DND-41 (cell line): ENCODE results near the gene RIBC1.
"Not testable (repeated sequence)": the region's sequence is repeated elsewhere in the genome, so short reads cannot be mapped to it uniquely, and the experiment has no call there.

Experiments used
- ATAC-seq: fragments of 200-7000 bp; cut with Tn5 transposase; 3 replicates; pipeline ENCODE4 v1.9.1; 2021; ENCODE audit warnings: low read depth; ENCODE audit not compliant: insufficient read depth
- DNase-seq: peaks from one replicate; pipeline ENCODE4 v3.0.0-alpha.2; 2020
- H2AFZ ChIP-seq: 2 replicates; pipeline ENCODE4 v1.6.0; 2012; ENCODE audit warnings: low read depth, low read length
- H3K27ac ChIP-seq: 2 replicates; pipeline ENCODE4 v1.5.1; 2012; ENCODE audit warnings: low read length, inconsistent platforms
- H3K27me3 ChIP-seq: fragments of 200-600 bp; sonication (generic); 2 replicates; pipeline ENCODE4 v1.6.0; 2012; ENCODE audit warnings: low read length, mild to moderate bottlenecking, inconsistent platforms; ENCODE audit not compliant: insufficient read depth, poor library complexity
- H3K36me3 ChIP-seq: 2 replicates; pipeline ENCODE4 v1.5.1; 2012; ENCODE audit warnings: low read length, inconsistent platforms; ENCODE audit not compliant: insufficient read depth
- H3K4me1 ChIP-seq: 2 replicates; pipeline ENCODE4 v1.5.1; 2012; ENCODE audit warnings: mild to moderate bottlenecking, low read length; ENCODE audit not compliant: insufficient read depth
- H3K4me2 ChIP-seq: 2 replicates; pipeline ENCODE4 v1.6.0; 2012; ENCODE audit warnings: mild to moderate bottlenecking, moderate library complexity, low read length, inconsistent platforms; ENCODE audit not compliant: insufficient read depth
- H3K4me3 ChIP-seq, 2 experiments: fragments of 200-600 bp in 1 of 2; shearing (Covaris generic) in 1 of 2; 2 replicates each; pipeline ENCODE4 v1.5.1; 2012 to 2016; ENCODE audit warnings: inconsistent platforms in 2 of 2, low read length in 2 of 2, mild to moderate bottlenecking in 2 of 2, low read depth in 1 of 2, moderate library complexity in 1 of 2
- H3K79me2 ChIP-seq: 2 replicates; pipeline ENCODE4 v1.6.0; 2012; ENCODE audit warnings: low read length, inconsistent platforms; ENCODE audit not compliant: insufficient read depth
- H3K9ac ChIP-seq: 2 replicates; pipeline ENCODE4 v1.6.0; 2012; ENCODE audit warnings: low read depth, mild to moderate bottlenecking, inconsistent platforms, low read length, moderate library complexity
- H3K9me3 ChIP-seq: 2 replicates; pipeline ENCODE4 v1.5.1; 2012; ENCODE audit warnings: low read length, moderate library complexity, mild to moderate bottlenecking, inconsistent platforms; ENCODE audit not compliant: insufficient read depth, severe bottlenecking
- H4K20me1 ChIP-seq: 2 replicates; pipeline ENCODE4 v1.6.0; 2012; ENCODE audit warnings: low read length; ENCODE audit not compliant: insufficient read depth
- EZH2 ChIP-seq: IDR thresholded peaks from 3 replicates; pipeline ENCODE4 v1.6.1; 2012; ENCODE audit warnings: borderline replicate concordance, low read depth, mild to moderate bottlenecking, moderate library complexity, low read length, inconsistent platforms; ENCODE audit not compliant: severe bottlenecking
- TF ChIP-seq, protein P1 (sequence below): IDR thresholded peaks from 2 replicates; pipeline ENCODE4 v1.5.1; 2012; ENCODE audit warnings: borderline replicate concordance, low read length, moderate library complexity, mild to moderate bottlenecking; ENCODE audit not compliant: poor library complexity, severe bottlenecking; ENCODE audit errors: extremely low read depth

RIBC1 gene

DNA sequence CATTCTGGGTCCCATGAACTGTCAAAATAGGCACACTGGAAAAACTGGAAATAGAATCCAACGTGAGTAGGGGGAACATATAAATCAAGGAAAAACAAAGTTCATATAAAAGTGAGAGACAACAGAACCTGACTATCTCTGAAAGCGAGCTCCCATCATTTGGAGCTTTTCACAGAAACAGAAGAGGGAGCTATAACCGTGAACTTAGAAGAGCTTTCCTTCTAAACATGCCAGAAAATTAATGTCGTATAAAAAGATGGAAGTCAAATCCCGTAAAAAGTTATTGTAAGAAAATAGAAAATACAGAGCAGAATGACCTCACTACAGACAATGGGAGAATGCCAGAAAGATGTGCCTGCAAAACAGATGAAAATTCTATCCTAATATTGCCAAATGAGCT is 35.4 kb downstream of the RIBC1 start:
- Histone ChIP-seq H3K9ac (no peak overlapping the region), H3K27ac (no peak overlapping the region), H4K20me1 (no peaks in the 10 kb centered on the region), H3K4me2 (no peak overlapping the region), H3K4me3 (no peak overlapping the region), H3K4me1 (no peaks in the 10 kb centered on the region), H3K27me3 (no peaks in the 10 kb centered on the region), H3K79me2 (no peaks in the 10 kb centered on the region), H3K9me3 (no peaks in the 10 kb centered on the region), H3K36me3 (no peaks in the 10 kb centered on the region), H2AFZ (no peak overlapping the region)
- ATAC-seq (no peak), DNase-seq (no peak)
- TF ChIP-seq, protein P1, sequence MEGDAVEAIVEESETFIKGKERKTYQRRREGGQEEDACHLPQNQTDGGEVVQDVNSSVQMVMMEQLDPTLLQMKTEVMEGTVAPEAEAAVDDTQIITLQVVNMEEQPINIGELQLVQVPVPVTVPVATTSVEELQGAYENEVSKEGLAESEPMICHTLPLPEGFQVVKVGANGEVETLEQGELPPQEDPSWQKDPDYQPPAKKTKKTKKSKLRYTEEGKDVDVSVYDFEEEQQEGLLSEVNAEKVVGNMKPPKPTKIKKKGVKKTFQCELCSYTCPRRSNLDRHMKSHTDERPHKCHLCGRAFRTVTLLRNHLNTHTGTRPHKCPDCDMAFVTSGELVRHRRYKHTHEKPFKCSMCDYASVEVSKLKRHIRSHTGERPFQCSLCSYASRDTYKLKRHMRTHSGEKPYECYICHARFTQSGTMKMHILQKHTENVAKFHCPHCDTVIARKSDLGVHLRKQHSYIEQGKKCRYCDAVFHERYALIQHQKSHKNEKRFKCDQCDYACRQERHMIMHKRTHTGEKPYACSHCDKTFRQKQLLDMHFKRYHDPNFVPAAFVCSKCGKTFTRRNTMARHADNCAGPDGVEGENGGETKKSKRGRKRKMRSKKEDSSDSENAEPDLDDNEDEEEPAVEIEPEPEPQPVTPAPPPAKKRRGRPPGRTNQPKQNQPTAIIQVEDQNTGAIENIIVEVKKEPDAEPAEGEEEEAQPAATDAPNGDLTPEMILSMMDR = no peak
- TF ChIP-seq EZH2 = no peak

DNA sequence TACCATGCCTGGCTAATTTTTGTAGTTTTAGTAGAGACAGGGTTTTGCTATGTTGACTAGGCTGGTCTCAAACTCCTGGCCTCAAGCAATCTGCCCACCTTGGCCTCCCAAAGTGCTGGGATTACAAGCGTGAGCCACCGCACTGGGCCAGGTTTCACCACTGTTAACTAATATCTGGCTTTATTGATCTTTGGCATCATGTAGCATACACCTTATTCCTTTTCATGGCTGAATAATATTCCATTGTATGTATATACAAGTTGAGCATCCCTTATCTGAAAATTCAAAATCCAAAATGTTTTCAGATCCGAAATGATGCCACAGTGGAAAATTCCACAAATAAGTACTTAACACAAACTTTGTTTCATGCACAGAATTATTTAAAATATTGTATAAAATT is 46.0 kb downstream of the RIBC1 start:
- not testable (repeated sequence) for H3K4me3 ChIP-seq, H3K9me3 ChIP-seq, H3K27ac ChIP-seq, H3K9ac ChIP-seq, H2AFZ ChIP-seq, H3K4me1 ChIP-seq, H3K4me2 ChIP-seq, DNase-seq, ATAC-seq, H4K20me1 ChIP-seq, H3K36me3 ChIP-seq, H3K27me3 ChIP-seq, H3K79me2 ChIP-seq

DNA sequence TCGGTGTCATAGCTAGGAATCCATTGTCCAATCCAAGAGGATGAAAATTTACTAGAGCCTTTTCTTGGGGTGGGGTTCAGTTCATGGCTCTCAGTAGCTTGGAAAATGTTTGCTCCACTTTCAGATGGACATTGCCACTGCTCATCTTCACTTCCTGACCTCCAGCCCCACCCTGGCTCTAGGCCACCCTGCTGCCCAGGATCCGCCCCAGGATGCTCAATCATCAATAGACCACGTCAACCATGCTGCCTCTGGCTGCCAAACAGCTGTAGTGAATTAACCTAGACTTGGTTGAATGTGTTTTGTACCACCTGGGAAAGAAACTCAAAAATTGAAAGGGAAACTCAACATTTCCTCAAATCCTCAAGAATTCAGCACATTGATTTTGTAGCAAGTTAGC is 48.7 kb downstream of the RIBC1 start:
- Histone ChIP-seq H2AFZ (no peak overlapping the region), H3K4me1 (no peaks in the 10 kb centered on the region), H3K27me3 (no peaks in the 10 kb centered on the region), H3K9me3 (no peaks in the 10 kb centered on the region), H3K4me3 (no peak overlapping the region), H3K79me2 (no peaks in the 10 kb centered on the region), H4K20me1 (no peaks in the 10 kb centered on the region), H3K9ac (no peak overlapping the region), H3K27ac (no peak overlapping the region), H3K4me2 (no peak overlapping the region), H3K36me3 (no peaks in the 10 kb centered on the region)
- TF ChIP-seq EZH2 = no peak
- TF ChIP-seq, protein P1 = no peak
- ATAC-seq (no peak), DNase-seq (no peak)

DNA sequence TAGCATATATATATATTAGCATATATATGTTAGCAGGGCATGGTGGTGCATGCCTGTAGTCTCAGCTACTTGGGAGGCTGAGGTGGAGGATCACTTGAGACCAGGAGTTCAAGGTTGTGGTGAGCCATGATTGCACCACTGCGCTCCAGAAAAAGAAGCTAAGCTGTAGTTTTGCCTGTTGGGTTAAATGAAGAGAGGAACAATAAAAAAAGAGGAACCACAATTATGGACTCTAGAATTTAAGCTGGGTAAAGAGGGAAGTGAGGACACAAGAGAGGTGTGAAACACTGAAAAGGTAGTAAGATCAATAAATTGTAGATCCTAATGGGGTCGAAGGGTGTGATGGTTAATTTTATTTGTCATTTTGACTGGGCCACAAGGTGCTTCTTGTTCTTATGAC is 52.0 kb downstream of the RIBC1 start:
- DNase-seq = no peak
- no peaks in the 10 kb centered on the region for H3K4me1 ChIP-seq
- H3K36me3 ChIP-seq = no peaks in the 10 kb centered on the region
- no peak overlapping the region for H3K27ac ChIP-seq
- no peak overlapping the region for H2AFZ ChIP-seq
- no peak for ATAC-seq
- H3K4me2 ChIP-seq = no peak overlapping the region
- no peaks in the 10 kb centered on the region for H4K20me1 ChIP-seq
- no peak for TF ChIP-seq EZH2
- TF ChIP-seq, protein P1 = no peak
- H3K4me3 ChIP-seq = no peak overlapping the region
- no peaks in the 10 kb centered on the region for H3K27me3 ChIP-seq
- no peaks in the 10 kb centered on the region for H3K9me3 ChIP-seq
- no peak overlapping the region for H3K9ac ChIP-seq
- no peaks in the 10 kb centered on the region for H3K79me2 ChIP-seq
